CD4-positive, alpha-beta memory T cell (primary cell): ENCODE results near the gene NUDT16L1. TPM values are rescaled to one million over a fixed set of nuclear protein-coding genes. Genes with fewer than 3 reads are reported as not detected.
"Not testable (repeated sequence)": the region's sequence is repeated elsewhere in the genome, so short reads cannot be mapped to it uniquely, and the experiment has no call there.

Experiments used
- CTCF ChIA-PET: fragments of 350-600 bp; sonication (Branson Sonifier 250); formaldehyde crosslinking; loops from one replicate; lab custom pipeline; 2021; ENCODE audit warnings: inconsistent platforms; ENCODE audit not compliant: partially characterized antibody; lab: Charles Lee
- POLR2A ChIA-PET: fragments of 350-600 bp; sonication (Branson Sonifier 250); formaldehyde crosslinking; loops from one replicate; lab custom pipeline; 2021; ENCODE audit not compliant: partially characterized antibody; lab: Charles Lee
- DNase-seq, 5 donors: peaks; one replicate each; pipeline versions ENCODE4 v3.0.0 to v3.0.0-alpha.2; 2020 to 2022; ENCODE audit warnings: mixed read lengths in 1 of 5
- H3K27ac ChIP-seq: one replicate; pipeline ENCODE4 v1.7.0; 2013; ENCODE audit warnings: low read depth, low read length
- H3K27me3 ChIP-seq: 2 replicates; pipeline ENCODE4 v1.7.0; 2013; ENCODE audit warnings: mild to moderate bottlenecking, low read length, moderate library complexity; ENCODE audit not compliant: insufficient read depth
- H3K36me3 ChIP-seq: 2 replicates; pipeline ENCODE4 v1.7.0; 2013; ENCODE audit warnings: mild to moderate bottlenecking, low read length, moderate library complexity; ENCODE audit not compliant: insufficient read depth
- H3K4me1 ChIP-seq: 2 replicates; pipeline ENCODE4 v1.7.0; 2013; ENCODE audit warnings: mild to moderate bottlenecking, low read length, moderate library complexity; ENCODE audit not compliant: insufficient read depth
- H3K4me3 ChIP-seq, 2 donors: one replicate each; pipeline ENCODE4 v1.7.0; 2013; ENCODE audit warnings: low read length in 2 of 2, mild to moderate bottlenecking in 1 of 2
- H3K9me3 ChIP-seq, 2 donors: one replicate each; pipeline ENCODE4 v1.7.0; 2013; ENCODE audit warnings: low read length in 2 of 2, control low read depth in 1 of 2; ENCODE audit not compliant: control insufficient read depth in 1 of 2
- H3K27ac Mint-ChIP-seq, 7 donors: one replicate each; pipeline ENCODE4 v1.8.0; 2020 to 2021; ENCODE audit warnings: mixed read lengths in 7 of 7, mild to moderate bottlenecking in 6 of 7, inconsistent platforms in 3 of 7, moderate library complexity in 3 of 7
- H3K27me3 Mint-ChIP-seq, 2 donors: one replicate each; pipeline ENCODE4 v1.8.0; 2020 to 2021; ENCODE audit warnings: mixed read lengths in 2 of 2
- H3K36me3 Mint-ChIP-seq, 2 donors: one replicate each; pipeline ENCODE4 v1.8.0; 2020 to 2021; ENCODE audit warnings: mixed read lengths in 2 of 2, inconsistent platforms in 1 of 2, mild to moderate bottlenecking in 1 of 2
- H3K4me1 Mint-ChIP-seq, 4 donors: one replicate each; pipeline ENCODE4 v1.8.0; 2020 to 2021; ENCODE audit warnings: mixed read lengths in 4 of 4, mild to moderate bottlenecking in 1 of 4
- H3K4me3 Mint-ChIP-seq, 8 donors: one replicate each; pipeline ENCODE4 v1.8.0; 2020 to 2021; ENCODE audit warnings: mixed read lengths in 8 of 8, mild to moderate bottlenecking in 7 of 8, moderate library complexity in 6 of 8, inconsistent platforms in 3 of 8
- H3K9me3 Mint-ChIP-seq, 8 donors: one replicate each; pipeline ENCODE4 v1.8.0; 2020 to 2021; ENCODE audit warnings: mixed read lengths in 8 of 8, mild to moderate bottlenecking in 5 of 8, inconsistent platforms in 3 of 8, moderate library complexity in 1 of 8
- intact Hi-C: fragments of 100-400 bp; cut with micrococcal nuclease; formaldehyde crosslinking; loops from one replicate; pipeline ENCODE4 v1.15.1; 2023
- polyA plus RNA-seq, 2 donors: library from polyadenylated mRNA; unstranded; fragments of 300-500 nt; fragmentation: Illumina TruSeq; gene quantifications; one replicate each; pipeline ENCODE4 v1.2.3, GENCODE V29; 2021
- total RNA-seq, 2 experiments: library from RNA; stranded (reverse); gene quantifications; one replicate each; pipeline ENCODE4 v1.2.3, GENCODE V29; 2021

Gene NUDT16L1
- total and polyA plus RNA-seq, 4 experiments from 2014 or later: 52.4 to 125 (median 66.9) TPM

DNA sequence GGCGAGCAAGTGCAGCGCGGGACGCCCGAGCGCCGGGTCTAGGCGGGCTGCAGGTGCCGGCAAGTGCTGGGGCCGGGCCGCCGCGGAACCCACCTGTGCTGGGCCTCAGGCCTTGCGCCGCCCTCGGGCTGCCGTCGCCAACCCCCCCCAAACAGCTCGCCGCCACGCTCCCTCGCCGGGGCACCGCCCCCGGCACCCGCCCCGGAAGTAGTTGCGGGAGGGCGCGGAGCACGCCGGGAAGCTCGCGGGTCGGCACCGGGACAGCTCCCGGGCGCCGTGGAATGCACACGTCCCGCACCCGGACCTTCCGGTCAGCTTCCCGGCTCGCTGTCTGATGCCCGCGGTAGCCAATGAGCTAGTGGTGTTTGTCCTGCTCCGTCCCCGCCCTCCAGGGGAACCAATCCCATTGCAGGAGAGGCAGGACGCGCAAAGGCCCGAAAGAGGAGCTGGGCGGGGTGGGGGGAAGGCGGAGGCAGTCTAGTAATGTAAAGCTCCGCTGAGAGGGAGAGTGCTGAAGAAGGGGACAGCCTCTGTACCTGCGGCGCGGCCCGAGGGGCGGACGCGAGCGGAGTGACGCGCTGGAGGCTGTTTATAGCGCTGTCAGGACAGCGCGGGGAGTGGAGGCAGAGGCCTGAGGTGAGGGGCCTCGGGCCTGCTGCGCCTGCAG is 40.8 kb downstream of the NUDT16L1 start, which contains the start of the genes ANKS3 and DNAAF8:
Gene ANKS3, minus strand, starts transcription at position 209 of the 667 bp plus-strand sequence. CDS start 4,122 bp downstream, outside the sequence.
Gene DNAAF8, plus strand, starts transcription at position 475 of the 667 bp plus-strand sequence. CDS start 1,978 bp downstream, outside the sequence.
- peak; percentile 76 to 84 (median 78) for DNase-seq
- no peaks in the 10 kb centered on the region for H3K27me3 Mint-ChIP-seq
- peaks cover 15% of the 10 kb centered on the region for H3K4me1 ChIP-seq
- H3K9me3 ChIP-seq: no peaks in the 10 kb centered on the region
- peak within 1 kb of the TSS; percentile 91 to 94 (median 92) for H3K4me3 Mint-ChIP-seq
- ChIA-PET CTCF (interaction anchor here (0.7 to 2.7 kb wide), 10 partner anchors 24 to 358 kb away, joined by 3 to 17 read pairs (median 3); partner anchors contain the start of genes MGRN1 and ROGDI), POLR2A (interaction anchor here (0.8 to 2.9 kb wide), 27 partner anchors 9 to 461 kb away, joined by 3 to 72 read pairs (median 7); partner anchors contain the start of genes EEF2KMT, GLYR1, NAGPA and NUDT16L1)
- H3K36me3 Mint-ChIP-seq: peaks cover 0 to 17% of the 10 kb centered on the region in 2 donors
- intact Hi-C loops: loop anchor here (1.0 to 2.0 kb wide), 8 partner anchors 33 to 299 kb away; partner anchors contain the start of genes GLYR1, MGRN1, NAGPA and NUDT16L1
- peak within 1 kb of the TSS; percentile 90 to 96 (median 93) for H3K27ac Mint-ChIP-seq
- H3K9me3 Mint-ChIP-seq: no peaks in the 10 kb centered on the region
- H3K27ac ChIP-seq: peak within 1 kb of the TSS; percentile 76
- peak within 1 kb of the TSS; percentile 88 to 99 for H3K4me3 ChIP-seq
- H3K4me1 Mint-ChIP-seq: peaks cover 11 to 30% (median 21%) of the 10 kb centered on the region in 4 donors
- H3K27me3 ChIP-seq: no peaks in the 10 kb centered on the region
- H3K36me3 ChIP-seq: no peaks in the 10 kb centered on the region

GRCh38 chr16:4734730-4735535 is 41.6 kb downstream of the NUDT16L1 start:
- Histone ChIP-seq H3K4me1 (peaks cover 15% of the 10 kb centered on the region), H3K9me3 (no peaks in the 10 kb centered on the region), H3K27ac (peak overlapping the region; percentile 76), H3K27me3 (no peaks in the 10 kb centered on the region), H3K4me3 (peak overlapping the region; percentile 88 to 99), H3K36me3 (no peaks in the 10 kb centered on the region)
- H3K4me3 Mint-ChIP-seq: peak overlapping the region; percentile 91 to 94 (median 92)
- no peaks in the 10 kb centered on the region for H3K27me3 Mint-ChIP-seq
- H3K27ac Mint-ChIP-seq: peak overlapping the region; percentile 90 to 96 (median 93)
- intact Hi-C loops: loop anchor here (1.0 to 2.0 kb wide), 8 partner anchors 32 to 298 kb away; partner anchors contain the start of genes GLYR1, MGRN1, NAGPA and NUDT16L1
- CTCF ChIA-PET: interaction anchor here (0.7 to 2.7 kb wide), 10 partner anchors 24 to 357 kb away, joined by 3 to 17 read pairs (median 3); partner anchors contain the start of genes MGRN1 and ROGDI
- H3K36me3 Mint-ChIP-seq: peaks cover 0 to 15% of the 10 kb centered on the region in 2 donors
- POLR2A ChIA-PET: interaction anchor here (0.8 to 2.9 kb wide), 24 partner anchors 10 to 363 kb away, joined by 3 to 72 read pairs (median 7); partner anchors contain the start of genes EEF2KMT, GLYR1, NAGPA and NUDT16L1
- peaks cover 11 to 30% (median 21%) of the 10 kb centered on the region in 4 donors for H3K4me1 Mint-ChIP-seq
- H3K9me3 Mint-ChIP-seq: no peaks in the 10 kb centered on the region
- peak; percentile 89 to 95 (median 90) for DNase-seq

DNA sequence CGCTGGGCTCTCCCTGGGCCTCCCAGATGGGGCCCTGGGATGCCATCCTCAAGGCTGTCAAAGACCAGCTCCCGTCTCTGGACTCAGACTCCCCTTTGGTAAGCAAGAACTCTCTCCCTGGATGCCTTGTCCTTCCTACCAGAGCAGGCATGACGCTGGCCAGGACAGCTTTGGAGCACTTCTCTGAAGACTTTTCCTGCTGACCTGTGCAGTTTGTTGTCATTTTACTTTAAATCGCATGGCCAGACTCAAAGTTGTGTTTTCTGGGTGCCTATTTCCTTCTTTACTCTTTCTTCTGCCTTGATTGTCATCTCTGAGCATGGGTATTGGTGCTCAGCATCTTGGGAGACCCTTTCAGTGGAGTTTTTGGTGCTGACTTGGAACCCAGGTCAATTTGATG is 43.2 kb downstream of the NUDT16L1 start:
- no peak overlapping the region for H3K27ac ChIP-seq
- no peaks in the 10 kb centered on the region for H3K27me3 Mint-ChIP-seq
- peaks cover 15% of the 10 kb centered on the region for H3K4me1 ChIP-seq
- no peaks in the 10 kb centered on the region for H3K27me3 ChIP-seq
- CTCF ChIA-PET: no interaction called here
- H3K4me3 Mint-ChIP-seq: peak overlapping the region in 3 of 8 donors; percentile 25 to 52 (median 33)
- no peaks in the 10 kb centered on the region for H3K9me3 ChIP-seq
- intact Hi-C loops: no loop called here
- H3K9me3 Mint-ChIP-seq: no peaks in the 10 kb centered on the region
- POLR2A ChIA-PET: interaction anchor here (1.0 kb wide), 1 partner anchor 11 kb away, joined by 3 read pairs; no protein-coding TSS in a partner anchor
- H3K36me3 Mint-ChIP-seq: peaks cover 0 to 9% of the 10 kb centered on the region in 2 donors
- H3K27ac Mint-ChIP-seq: peak overlapping the region in 2 of 7 donors; percentile 13 to 26
- H3K4me1 Mint-ChIP-seq: peaks cover 9 to 26% (median 18%) of the 10 kb centered on the region in 4 donors
- no peaks in the 10 kb centered on the region for H3K36me3 ChIP-seq
- DNase-seq: no peak
- H3K4me3 ChIP-seq: no peak overlapping the region

GRCh38 chr16:4737545-4737944 is 44.2 kb downstream of the NUDT16L1 start:
- H3K4me3 Mint-ChIP-seq: no peak overlapping the region
- no peaks in the 10 kb centered on the region for H3K27me3 Mint-ChIP-seq
- POLR2A ChIA-PET: interaction anchor here (0.7 kb wide), 1 partner anchor 13 kb away, joined by 3 read pairs; no protein-coding TSS in a partner anchor
- H3K27me3 ChIP-seq: no peaks in the 10 kb centered on the region
- peaks cover 0 to 9% of the 10 kb centered on the region in 2 donors for H3K36me3 Mint-ChIP-seq
- no peak for DNase-seq
- H3K4me1 ChIP-seq: peaks cover 15% of the 10 kb centered on the region
- H3K9me3 ChIP-seq: no peaks in the 10 kb centered on the region
- intact Hi-C loops: no loop called here
- H3K27ac ChIP-seq: no peak overlapping the region
- H3K4me1 Mint-ChIP-seq: peaks cover 8 to 25% (median 17%) of the 10 kb centered on the region in 4 donors
- H3K4me3 ChIP-seq: no peak overlapping the region
- H3K9me3 Mint-ChIP-seq: no peaks in the 10 kb centered on the region
- H3K36me3 ChIP-seq: no peaks in the 10 kb centered on the region
- CTCF ChIA-PET: no interaction called here
- H3K27ac Mint-ChIP-seq: no peak overlapping the region

- H3K27me3 Mint-ChIP-seq, H3K27ac ChIP-seq, H3K9me3 ChIP-seq, H3K36me3 ChIP-seq, H3K4me3 Mint-ChIP-seq, H3K36me3 Mint-ChIP-seq, intact Hi-C loops, CTCF ChIA-PET, H3K9me3 Mint-ChIP-seq, H3K27me3 ChIP-seq, DNase-seq, H3K4me3 ChIP-seq: not testable (repeated sequence)
- Mint-ChIP-seq H3K4me1 (peaks cover 3 to 26% (median 15%) of the 10 kb centered on the region in 4 donors), H3K27ac (peak overlapping the region in 1 of 7 donors; percentile 1)
- peaks cover 12% of the 10 kb centered on the region for H3K4me1 ChIP-seq
- POLR2A ChIA-PET: interaction anchor here (0.7 kb wide), 1 partner anchor 12 kb away, joined by 3 read pairs; no protein-coding TSS in a partner anchor
These were observed 45.0 kb downstream of the NUDT16L1 start for GRCh38 chr16:4738370-4738769.

DNA sequence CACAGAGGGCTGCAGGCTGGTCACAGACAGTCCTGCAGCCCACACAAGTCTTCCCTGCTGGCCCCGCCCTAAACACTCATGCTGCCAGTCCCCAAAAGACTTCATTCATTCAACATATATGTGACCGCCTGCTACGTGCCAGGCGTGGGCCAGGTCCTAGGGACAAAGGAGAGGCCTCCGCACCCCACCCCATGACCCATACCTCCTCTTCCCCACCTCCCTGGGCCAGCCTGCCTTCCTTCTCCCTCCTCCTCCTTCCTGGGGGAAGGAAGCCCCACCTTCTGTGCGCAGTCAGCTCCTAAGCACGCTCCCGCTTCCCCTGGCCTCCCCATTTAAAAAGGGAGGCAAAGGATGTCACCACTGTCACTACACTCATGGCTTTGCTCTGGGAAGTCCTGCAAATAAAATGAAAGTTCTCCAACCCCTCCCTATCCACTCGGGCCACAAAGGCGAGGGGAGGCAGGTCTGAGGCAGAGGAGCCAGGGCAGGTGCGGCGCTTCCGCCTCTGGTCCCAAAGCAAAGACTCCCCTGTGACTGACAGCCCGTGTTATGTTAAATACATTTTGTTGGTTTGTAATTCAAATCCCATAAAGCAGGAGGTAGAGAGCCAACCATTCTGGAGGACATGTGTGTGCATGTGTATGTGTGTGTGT is 50.0 kb downstream of the NUDT16L1 start:
- intact Hi-C loops: no loop called here
- Mint-ChIP-seq H3K27me3 (peaks cover 0 to 3% of the 10 kb centered on the region in 2 donors), H3K36me3 (no peaks in the 10 kb centered on the region), H3K4me3 (peak overlapping the region in 7 of 8 donors; percentile 22 to 76 (median 65)), H3K9me3 (no peaks in the 10 kb centered on the region), H3K27ac (peak overlapping the region in 3 of 7 donors; percentile 16 to 70 (median 57)), H3K4me1 (peaks cover 5 to 22% (median 16%) of the 10 kb centered on the region in 4 donors)
- Histone ChIP-seq H3K9me3 (no peaks in the 10 kb centered on the region), H3K36me3 (no peaks in the 10 kb centered on the region), H3K4me1 (no peaks in the 10 kb centered on the region), H3K4me3 (no peak overlapping the region), H3K27ac (no peak overlapping the region), H3K27me3 (no peaks in the 10 kb centered on the region)
- CTCF ChIA-PET: no interaction called here
- no peak for DNase-seq
- POLR2A ChIA-PET: no interaction called here
